ENCODE results near the gene TRIM24.
"Not testable (repeated sequence)": the region's sequence is repeated elsewhere in the genome, so short reads cannot be mapped to it uniquely, and the experiment has no call there.

The TRIM24 gene

GRCh38 chr7:138477581-138477980 lies 17.5 kb downstream of the TRIM24 start:
- TF ChIP-seq CTCF (IDR thresholded peaks at IDR 0.05; ENCODE audit: low read depth, low read length), result no peak
- no peak for TF ChIP-seq MAX (IDR thresholded peaks at IDR 0.05; ENCODE audit: low read depth, low read length)
- no peak for TF ChIP-seq POLR2A (IDR thresholded peaks at IDR 0.05; ENCODE audit: extremely low read depth, insufficient read length)
- no peak for TF ChIP-seq MYC (IDR thresholded peaks at IDR 0.05; ENCODE audit: low read depth, low read length)
- no peak for DNase-seq (ENCODE audit: low read depth)

GRCh38 chr7:138478499-138478908 lies 18.4 kb downstream of the TRIM24 start:
- DNase-seq (ENCODE audit: low read depth), result no peak
- no peak for TF ChIP-seq MAX (IDR thresholded peaks at IDR 0.05; ENCODE audit: low read depth, low read length)
- no peak for TF ChIP-seq MYC (IDR thresholded peaks at IDR 0.05; ENCODE audit: low read depth, low read length)
- TF ChIP-seq CTCF (IDR thresholded peaks at IDR 0.05; ENCODE audit: low read depth, low read length), result no peak
- no peak for TF ChIP-seq POLR2A (IDR thresholded peaks at IDR 0.05; ENCODE audit: extremely low read depth, insufficient read length)
- H3K4me3 ChIP-seq (ENCODE audit: low read depth, low read length), result no peak overlapping the region

More at GRCh38 chr7:138477581-138477980, 17.5 kb downstream of the TRIM24 start:
- no peak overlapping the region for H3K4me3 ChIP-seq (ENCODE audit: low read depth, low read length)

GRCh38 chr7:138480527-138480926 lies 20.5 kb downstream of the TRIM24 start:
- H3K4me3 ChIP-seq (ENCODE audit: low read depth, low read length), result no peak overlapping the region
- no peak for DNase-seq (ENCODE audit: low read depth)
- TF ChIP-seq CTCF (IDR thresholded peaks at IDR 0.05; ENCODE audit: low read depth, low read length) (no peak), MAX (IDR thresholded peaks at IDR 0.05; ENCODE audit: low read depth, low read length) (no peak), POLR2A (IDR thresholded peaks at IDR 0.05; ENCODE audit: extremely low read depth, insufficient read length) (no peak), MYC (IDR thresholded peaks at IDR 0.05; ENCODE audit: low read depth, low read length) (no peak)

GRCh38 chr7:138481447-138482380 lies 21.7 kb downstream of the TRIM24 start:
- H3K4me3 ChIP-seq (ENCODE audit: low read depth, low read length), result no peak overlapping the region
- TF ChIP-seq MAX (IDR thresholded peaks at IDR 0.05; ENCODE audit: low read depth, low read length) (no peak), POLR2A (IDR thresholded peaks at IDR 0.05; ENCODE audit: extremely low read depth, insufficient read length) (no peak), CTCF (IDR thresholded peaks at IDR 0.05; ENCODE audit: low read depth, low read length) (no peak), MYC (IDR thresholded peaks at IDR 0.05; ENCODE audit: low read depth, low read length) (no peak)
- no peak for DNase-seq (ENCODE audit: low read depth)

GRCh38 chr7:138483531-138483930 lies 23.5 kb downstream of the TRIM24 start:
- H3K4me3 ChIP-seq (ENCODE audit: low read depth, low read length), result no peak overlapping the region
- no peak for DNase-seq (ENCODE audit: low read depth)
- no peak for TF ChIP-seq MYC (IDR thresholded peaks at IDR 0.05; ENCODE audit: low read depth, low read length)
- TF ChIP-seq MAX (IDR thresholded peaks at IDR 0.05; ENCODE audit: low read depth, low read length), result no peak
- TF ChIP-seq POLR2A (IDR thresholded peaks at IDR 0.05; ENCODE audit: extremely low read depth, insufficient read length), result no peak
- no peak for TF ChIP-seq CTCF (IDR thresholded peaks at IDR 0.05; ENCODE audit: low read depth, low read length)

GRCh38 chr7:138485508-138485907 lies 25.4 kb downstream of the TRIM24 start:
- not testable (repeated sequence) for DNase-seq (ENCODE audit: low read depth); H3K4me3 ChIP-seq (ENCODE audit: low read depth, low read length)

- not testable (repeated sequence) for DNase-seq (ENCODE audit: low read depth); H3K4me3 ChIP-seq (ENCODE audit: low read depth, low read length)
Observed at GRCh38 chr7:138489139-138489538, 29.1 kb downstream of the TRIM24 start.
